Fibroblast of pulmonary artery (primary cell): ENCODE measurements around the gene TMCC1.
"Not testable (repeated sequence)": the region's sequence is repeated elsewhere in the genome, so short reads cannot be mapped to it uniquely, and the experiment has no call there.

Source experiments
- DNase-seq: peaks from one replicate; pipeline ENCODE4 v3.0.0-alpha.2; 2010; ENCODE audit warnings: low read depth
- H3K4me3 ChIP-seq: replicated peaks from 2 replicates; pipeline ENCODE4 v1.5.1; 2011; ENCODE audit warnings: low read depth, mild to moderate bottlenecking, control low read depth, low read length, moderate library complexity
- CTCF ChIP-seq: IDR thresholded peaks from 2 replicates; pipeline ENCODE4 v1.5.1; 2011; ENCODE audit warnings: mild to moderate bottlenecking, control low read depth, low read length, inconsistent platforms; ENCODE audit errors: missing control alignments

TMCC1 gene

GRCh38 chr3:129878355-129878754 lies 15.2 kb downstream of the TMCC1 start:
- DNase-seq: no peak
- H3K4me3 ChIP-seq: no peak overlapping the region
- TF ChIP-seq CTCF: no peak

- H3K4me3 ChIP-seq, DNase-seq: not testable (repeated sequence)
Observed at GRCh38 chr3:129874479-129874878, 19.0 kb downstream of the TMCC1 start.

- no peak for DNase-seq
- no peak overlapping the region for H3K4me3 ChIP-seq
- TF ChIP-seq CTCF: no peak
Observed at GRCh38 chr3:129868912-129869311, 24.6 kb downstream of the TMCC1 start.

GRCh38 chr3:129867506-129868124 lies 25.9 kb downstream of the TMCC1 start:
- TF ChIP-seq CTCF: no peak
- H3K4me3 ChIP-seq: no peak overlapping the region
- peak; percentile 47 for DNase-seq

DNA sequence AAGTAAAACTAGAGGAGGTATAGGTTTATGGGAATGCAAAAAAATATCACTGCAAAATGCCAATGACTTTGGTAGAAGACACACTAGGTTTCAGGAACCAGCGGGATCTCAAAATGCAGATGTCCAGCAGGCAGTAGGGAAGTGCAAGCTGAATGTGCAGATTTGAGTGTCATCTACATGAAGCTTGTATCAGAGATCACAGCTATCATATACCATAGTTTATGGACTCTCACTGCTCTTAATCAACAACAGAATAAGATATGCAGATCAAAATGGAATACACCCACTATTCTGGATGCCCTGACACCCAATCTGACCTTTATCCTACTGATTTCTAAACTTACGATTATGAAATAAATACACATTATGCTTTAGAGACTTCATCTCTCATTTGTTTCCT lies 27.7 kb downstream of the TMCC1 start:
- no peak for DNase-seq
- TF ChIP-seq CTCF: no peak
- no peak overlapping the region for H3K4me3 ChIP-seq

- no peak overlapping the region for H3K4me3 ChIP-seq
- DNase-seq: no peak
- no peak for TF ChIP-seq CTCF
Observed at GRCh38 chr3:129864519-129864918, 29.0 kb downstream of the TMCC1 start.

GRCh38 chr3:129859272-129859671 lies 34.2 kb downstream of the TMCC1 start:
- no peak for DNase-seq
- TF ChIP-seq CTCF: no peak
- no peak overlapping the region for H3K4me3 ChIP-seq
